ENCODE results near the gene RXRA. TPM values are rescaled to one million over a fixed set of nuclear protein-coding genes. Genes with fewer than 3 reads are reported as not detected.
A peak's percentile ranks its signal among the peaks of the same experiment; 100 is the strongest.

Gene RXRA
- total RNA-seq, 2 donors from 2014 or later, result 45.4 to 58.1 TPM

DNA sequence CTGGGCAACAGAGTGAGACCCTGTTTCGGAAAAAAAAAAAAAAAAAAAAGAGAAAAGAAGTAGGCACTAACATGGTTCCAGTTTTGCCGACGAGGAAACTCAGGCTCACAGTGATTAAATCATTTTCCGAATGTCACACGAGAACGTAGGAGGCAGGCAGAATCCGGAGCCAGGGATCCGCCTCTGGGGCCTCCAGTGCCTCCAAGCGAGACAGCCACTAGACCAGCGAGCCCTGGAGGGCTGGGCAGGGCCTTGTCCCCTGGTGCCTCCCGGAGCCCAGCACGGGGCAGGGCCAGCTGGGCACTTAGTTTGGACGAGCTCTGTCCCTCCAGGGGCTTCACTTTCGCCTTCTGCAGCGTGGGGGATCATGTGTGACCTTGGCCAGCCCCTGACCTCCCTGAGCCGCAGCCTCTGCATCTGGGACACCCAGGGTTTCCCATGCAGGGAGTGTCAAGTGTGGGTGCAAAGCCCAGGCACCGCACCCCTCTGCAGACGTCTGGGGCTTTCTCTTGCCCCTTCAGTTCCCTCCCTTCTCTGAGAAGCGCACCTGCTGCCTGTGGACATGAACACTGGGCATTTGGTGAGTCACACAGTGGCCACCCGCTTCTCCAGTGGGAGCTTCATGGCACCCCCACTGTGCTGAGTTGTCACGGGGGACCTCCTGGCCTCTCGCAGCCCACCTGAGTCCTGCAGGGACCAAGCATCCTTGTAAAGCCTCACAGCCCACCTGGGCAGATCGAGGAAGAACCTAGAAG, 80.3 kb downstream of the RXRA start:
- Histone ChIP-seq H3K4me1 (ENCODE audit: control insufficient read depth in 1 of 2, low read depth in 2 of 2) (peaks cover 63 to 78% of the 10 kb centered on the region in 2 donors), H3K27ac (peak overlapping the region; percentile 44 to 79), H3K4me3 (peak overlapping the region; percentile 67), H3K27me3 (replicated peaks; ENCODE audit: insufficient read depth) (no peaks in the 10 kb centered on the region), H3K9me3 (no peaks in the 10 kb centered on the region), H3K36me3 (no peaks in the 10 kb centered on the region)
- ATAC-seq (ENCODE audit: insufficient number of reproducible peaks, low FRiP score, low read depth) (peak; percentile 23), DNase-seq (ENCODE audit: low spot score) (no peak)
- TF ChIP-seq, protein P1, sequence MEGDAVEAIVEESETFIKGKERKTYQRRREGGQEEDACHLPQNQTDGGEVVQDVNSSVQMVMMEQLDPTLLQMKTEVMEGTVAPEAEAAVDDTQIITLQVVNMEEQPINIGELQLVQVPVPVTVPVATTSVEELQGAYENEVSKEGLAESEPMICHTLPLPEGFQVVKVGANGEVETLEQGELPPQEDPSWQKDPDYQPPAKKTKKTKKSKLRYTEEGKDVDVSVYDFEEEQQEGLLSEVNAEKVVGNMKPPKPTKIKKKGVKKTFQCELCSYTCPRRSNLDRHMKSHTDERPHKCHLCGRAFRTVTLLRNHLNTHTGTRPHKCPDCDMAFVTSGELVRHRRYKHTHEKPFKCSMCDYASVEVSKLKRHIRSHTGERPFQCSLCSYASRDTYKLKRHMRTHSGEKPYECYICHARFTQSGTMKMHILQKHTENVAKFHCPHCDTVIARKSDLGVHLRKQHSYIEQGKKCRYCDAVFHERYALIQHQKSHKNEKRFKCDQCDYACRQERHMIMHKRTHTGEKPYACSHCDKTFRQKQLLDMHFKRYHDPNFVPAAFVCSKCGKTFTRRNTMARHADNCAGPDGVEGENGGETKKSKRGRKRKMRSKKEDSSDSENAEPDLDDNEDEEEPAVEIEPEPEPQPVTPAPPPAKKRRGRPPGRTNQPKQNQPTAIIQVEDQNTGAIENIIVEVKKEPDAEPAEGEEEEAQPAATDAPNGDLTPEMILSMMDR (IDR thresholded peaks at IDR 0.05), result no peak

DNA sequence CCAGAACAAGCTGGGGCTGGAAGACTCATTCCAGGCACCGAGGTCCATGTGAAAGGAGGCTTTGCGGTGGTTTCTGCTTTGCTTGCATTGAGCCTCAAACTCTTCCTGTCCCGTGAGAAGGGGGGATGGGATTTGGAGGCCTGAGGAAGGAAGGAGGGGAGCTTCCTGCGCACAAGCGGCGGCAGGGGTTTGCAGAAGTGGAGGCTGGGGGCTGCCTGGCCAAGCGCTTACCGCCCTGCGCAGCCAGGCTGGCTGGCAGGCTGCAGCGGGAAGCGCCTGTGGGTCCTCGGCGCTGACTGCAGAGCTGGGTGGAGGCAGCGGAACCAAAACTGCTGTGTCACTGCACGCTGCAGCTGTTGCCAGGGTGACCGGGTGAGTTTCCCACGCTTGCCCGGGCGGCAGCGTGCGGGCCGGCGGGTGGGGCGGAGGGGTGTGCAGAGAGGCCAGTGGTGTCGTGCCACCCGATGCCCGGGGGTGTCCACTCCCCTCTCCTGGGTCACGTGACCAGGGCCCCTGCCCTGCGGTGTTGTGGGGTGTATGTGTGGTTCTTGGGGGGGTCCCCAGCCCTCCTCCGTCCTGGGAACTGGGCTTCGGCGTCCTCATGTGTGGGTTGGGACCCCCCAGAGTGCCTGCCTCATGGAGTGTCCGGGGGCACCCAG, 81.0 kb downstream of the RXRA start:
- H3K36me3 ChIP-seq, result no peaks in the 10 kb centered on the region
- peak; percentile 78 for ATAC-seq (ENCODE audit: insufficient number of reproducible peaks, low FRiP score, low read depth)
- H3K9me3 ChIP-seq, result no peaks in the 10 kb centered on the region
- TF ChIP-seq, protein P1 (IDR thresholded peaks at IDR 0.05), result no peak
- H3K4me3 ChIP-seq, result peak overlapping the region; percentile 67
- H3K27me3 ChIP-seq (replicated peaks; ENCODE audit: insufficient read depth), result no peaks in the 10 kb centered on the region
- peak; percentile 64 for DNase-seq (ENCODE audit: low spot score)
- H3K4me1 ChIP-seq (ENCODE audit: control insufficient read depth in 1 of 2, low read depth in 2 of 2), result peaks cover 70 to 81% of the 10 kb centered on the region in 2 donors
- H3K27ac ChIP-seq, result peak overlapping the region; percentile 44 to 79

DNA sequence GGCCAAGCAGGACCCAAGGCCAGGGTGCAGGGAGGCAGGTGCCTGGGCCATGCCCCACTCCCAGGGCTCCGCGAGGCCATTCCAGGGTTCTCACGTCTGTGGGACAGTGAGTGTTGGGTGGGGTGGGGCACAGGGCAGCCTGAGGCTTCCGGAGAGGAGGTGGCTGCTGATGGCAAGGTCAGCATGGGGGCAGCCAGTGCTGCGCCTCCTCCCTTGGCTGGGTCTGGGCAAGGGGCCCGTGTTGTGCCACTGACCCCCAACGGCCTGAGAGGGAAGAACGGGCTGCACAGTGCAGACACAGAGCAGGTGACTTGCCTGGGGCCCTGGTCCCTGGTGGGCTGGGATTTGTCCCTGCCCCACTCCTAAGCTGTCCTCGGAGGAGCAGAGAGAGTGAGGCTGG, 82.1 kb downstream of the RXRA start:
- no peak overlapping the region for H3K4me3 ChIP-seq
- no peaks in the 10 kb centered on the region for H3K36me3 ChIP-seq
- H3K27ac ChIP-seq, result no peak overlapping the region
- no peaks in the 10 kb centered on the region for H3K9me3 ChIP-seq
- ATAC-seq (ENCODE audit: insufficient number of reproducible peaks, low FRiP score, low read depth) (no peak), DNase-seq (ENCODE audit: low spot score) (no peak)
- TF ChIP-seq, protein P1 (IDR thresholded peaks at IDR 0.05), result no peak
- H3K27me3 ChIP-seq (replicated peaks; ENCODE audit: insufficient read depth), result no peaks in the 10 kb centered on the region
- H3K4me1 ChIP-seq (ENCODE audit: control insufficient read depth in 1 of 2, low read depth in 2 of 2), result peaks cover 63 to 81% of the 10 kb centered on the region in 2 donors

DNA sequence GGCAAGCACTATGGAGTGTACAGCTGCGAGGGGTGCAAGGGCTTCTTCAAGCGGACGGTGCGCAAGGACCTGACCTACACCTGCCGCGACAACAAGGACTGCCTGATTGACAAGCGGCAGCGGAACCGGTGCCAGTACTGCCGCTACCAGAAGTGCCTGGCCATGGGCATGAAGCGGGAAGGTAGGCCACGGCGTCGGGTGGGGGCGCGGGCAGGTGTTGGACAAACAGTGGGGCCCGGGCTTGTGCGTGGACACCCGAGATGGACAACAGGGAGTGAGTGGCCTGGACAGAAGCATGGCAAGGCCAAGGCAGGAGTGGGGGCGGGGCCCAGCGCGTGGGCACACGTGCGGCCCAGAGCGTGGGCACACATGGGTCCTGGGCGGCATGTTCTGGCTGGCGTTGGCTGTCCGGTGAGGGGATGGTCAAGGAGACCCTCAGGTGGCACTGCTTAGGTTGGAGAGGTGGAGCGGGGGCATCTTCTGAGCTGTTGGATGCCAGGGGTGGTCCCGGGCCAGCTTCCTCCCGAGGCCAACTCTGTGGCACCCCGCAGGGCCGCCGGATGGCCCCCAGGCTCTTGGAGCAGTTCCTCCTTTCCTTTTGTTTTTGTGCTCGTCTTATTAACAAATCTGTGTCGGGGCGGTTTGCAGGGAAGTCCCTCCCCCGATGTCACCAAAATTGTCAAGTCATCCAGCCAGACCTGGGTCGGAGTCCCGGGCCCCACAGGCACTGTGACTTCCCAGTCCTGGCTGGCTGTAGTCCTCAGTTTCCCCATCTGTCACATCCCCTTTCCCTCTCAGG, 82.9 kb downstream of the RXRA start:
- DNase-seq (ENCODE audit: low spot score) (no peak), ATAC-seq (ENCODE audit: insufficient number of reproducible peaks, low FRiP score, low read depth) (no peak)
- peaks cover 57 to 79% of the 10 kb centered on the region in 2 donors for H3K4me1 ChIP-seq (ENCODE audit: control insufficient read depth in 1 of 2, low read depth in 2 of 2)
- TF ChIP-seq, protein P1 (IDR thresholded peaks at IDR 0.05), result no peak
- H3K27ac ChIP-seq, result no peak overlapping the region
- H3K27me3 ChIP-seq (replicated peaks; ENCODE audit: insufficient read depth), result no peaks in the 10 kb centered on the region
- no peaks in the 10 kb centered on the region for H3K9me3 ChIP-seq
- H3K4me3 ChIP-seq, result no peak overlapping the region
- no peaks in the 10 kb centered on the region for H3K36me3 ChIP-seq

Data from thoracic aorta (tissue), 2 donors.